GM12891 (cell line): ENCODE measurements around the gene WDFY2.

Experiments
- PAX5 ChIP-seq: IDR thresholded peaks from 2 replicates; pipeline ENCODE4 v1.6.1; 2011; ENCODE audit warnings: low read length, moderate library complexity, mild to moderate bottlenecking; ENCODE audit not compliant: insufficient read depth, severe bottlenecking
- POLR2A ChIP-seq: IDR thresholded peaks from 2 replicates; pipeline ENCODE4 v1.6.1; 2011; ENCODE audit warnings: low read depth, low read length, control low read depth
- POLR2AphosphoS5 ChIP-seq: IDR thresholded peaks from 2 replicates; pipeline ENCODE4 v1.6.1; 2011; ENCODE audit warnings: low read depth, low read length, control low read depth
- POU2F2 ChIP-seq: IDR thresholded peaks from 2 replicates; pipeline ENCODE4 v1.6.1; 2011; ENCODE audit warnings: low read depth, mild to moderate bottlenecking, control low read depth, low read length, moderate library complexity

- no peak for TF ChIP-seq POLR2A
- no peak for TF ChIP-seq PAX5
- TF ChIP-seq POLR2AphosphoS5 = no peak
- no peak for TF ChIP-seq POU2F2
Measured at GRCh38 chr13:51770160-51770559, 185.9 kb downstream of the WDFY2 start.
